ENCODE results near the gene C22orf42. TPM values are rescaled to one million over a fixed set of nuclear protein-coding genes. Genes with fewer than 3 reads are reported as not detected.
A peak's percentile ranks its signal among the peaks of the same experiment; 100 is the strongest.
"Not testable (repeated sequence)": the region's sequence is repeated elsewhere in the genome, so short reads cannot be mapped to it uniquely, and the experiment has no call there.

Gene C22orf42, protein sequence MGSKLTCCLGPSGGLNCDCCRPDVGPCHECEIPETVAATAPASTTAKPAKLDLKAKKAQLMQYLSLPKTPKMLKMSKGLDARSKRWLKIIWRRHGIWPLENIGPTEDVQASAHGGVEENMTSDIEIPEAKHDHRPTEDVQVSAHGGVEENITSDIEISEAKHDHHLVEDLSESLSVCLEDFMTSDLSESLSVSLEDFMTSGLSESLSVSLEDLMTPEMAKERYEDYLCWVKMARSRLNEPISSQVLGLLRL
- not detected for total RNA-seq

DNA sequence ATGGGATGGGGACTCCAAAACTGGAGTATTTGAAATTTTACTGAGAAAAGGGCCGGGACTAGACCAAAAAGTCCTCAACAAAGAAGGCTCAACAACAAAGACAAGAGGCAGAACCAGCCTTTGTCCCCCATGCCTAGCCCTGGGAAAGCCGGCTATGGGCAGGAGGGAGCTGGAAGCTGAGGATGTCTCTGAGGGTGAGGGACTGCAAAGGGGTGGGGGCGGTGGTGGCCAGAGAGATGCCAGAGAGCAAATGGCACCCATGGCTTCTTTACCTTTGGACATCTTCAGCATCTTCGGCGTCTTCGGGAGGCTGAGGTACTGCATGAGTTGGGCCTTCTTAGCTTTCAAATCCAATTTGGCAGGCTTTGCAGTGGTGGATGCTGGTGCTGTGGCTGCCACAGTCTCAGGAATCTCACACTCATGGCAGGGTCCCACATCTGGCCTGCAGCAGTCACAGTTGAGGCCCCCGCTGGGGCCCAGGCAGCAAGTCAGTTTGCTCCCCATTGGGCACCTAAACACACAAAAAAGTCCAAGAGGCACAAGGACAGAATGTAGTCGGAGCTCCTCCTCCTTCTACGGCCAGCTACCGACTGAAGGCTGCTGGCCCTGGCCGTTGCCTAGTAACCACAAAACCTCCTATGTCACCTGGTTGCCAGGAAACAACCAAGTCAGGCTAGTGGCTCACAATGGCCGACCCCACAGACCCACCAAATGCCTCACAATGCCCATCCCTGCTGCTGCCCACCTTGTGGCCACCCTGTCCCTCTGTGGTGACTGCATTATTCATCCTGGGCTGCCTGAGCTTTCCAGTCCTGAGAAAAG lies at the start of gene C22orf42:
C22orf42 (minus strand) TSS at position 592 of the 822 bp plus-strand sequence; CDS start at position 504, 88 bp downstream.
- DNase-seq (ENCODE audit: low spot score), result no peak

DNA sequence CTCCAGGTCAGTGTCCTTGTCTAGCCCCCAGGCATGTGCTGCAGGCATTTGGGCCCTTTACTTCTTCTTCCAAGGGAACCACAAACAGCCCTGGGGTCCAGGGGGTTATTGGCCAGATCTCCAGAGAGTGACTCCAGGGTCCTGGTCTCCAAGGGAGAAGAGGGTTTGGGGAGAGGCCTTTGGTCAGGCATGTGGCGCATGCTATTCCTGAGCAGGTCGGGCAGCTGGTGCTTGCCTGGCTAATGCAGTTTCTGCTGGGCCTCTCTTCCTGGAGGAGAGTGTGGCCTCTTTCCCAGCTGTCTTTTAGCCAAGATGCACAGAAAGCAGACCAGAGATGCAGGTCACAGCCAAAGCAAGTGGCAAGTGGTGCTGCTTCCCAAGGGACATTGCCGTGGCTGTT lies 49.6 kb upstream of the C22orf42 start:
- DNase-seq (ENCODE audit: low spot score), result no peak

DNA sequence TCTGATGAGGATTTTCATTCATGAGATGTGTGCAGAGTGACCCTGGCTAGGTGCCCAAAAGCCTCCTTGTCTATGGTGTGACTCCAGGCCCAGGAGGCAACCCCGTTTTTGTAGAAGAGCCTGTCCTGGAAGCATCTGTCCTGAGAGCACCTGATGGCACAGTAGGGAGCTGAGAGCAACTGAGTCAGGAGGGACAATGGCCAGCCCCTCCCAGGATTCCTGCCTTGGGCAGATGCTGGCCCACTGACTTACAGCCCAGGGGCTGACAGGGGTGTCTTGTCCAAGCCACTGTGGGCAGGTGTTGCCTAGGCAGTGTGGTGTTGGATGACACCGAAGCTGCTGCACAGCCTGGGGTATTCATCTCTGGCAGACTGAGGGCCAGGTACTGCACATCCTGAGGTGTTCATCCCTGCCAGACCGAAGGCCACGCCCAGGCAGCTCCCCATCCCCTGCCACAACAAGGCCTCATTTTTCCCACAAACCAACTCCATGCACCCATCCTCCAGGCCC lies 48.9 kb upstream of the C22orf42 start:
- peak; percentile 5 for DNase-seq (ENCODE audit: low spot score)

DNA sequence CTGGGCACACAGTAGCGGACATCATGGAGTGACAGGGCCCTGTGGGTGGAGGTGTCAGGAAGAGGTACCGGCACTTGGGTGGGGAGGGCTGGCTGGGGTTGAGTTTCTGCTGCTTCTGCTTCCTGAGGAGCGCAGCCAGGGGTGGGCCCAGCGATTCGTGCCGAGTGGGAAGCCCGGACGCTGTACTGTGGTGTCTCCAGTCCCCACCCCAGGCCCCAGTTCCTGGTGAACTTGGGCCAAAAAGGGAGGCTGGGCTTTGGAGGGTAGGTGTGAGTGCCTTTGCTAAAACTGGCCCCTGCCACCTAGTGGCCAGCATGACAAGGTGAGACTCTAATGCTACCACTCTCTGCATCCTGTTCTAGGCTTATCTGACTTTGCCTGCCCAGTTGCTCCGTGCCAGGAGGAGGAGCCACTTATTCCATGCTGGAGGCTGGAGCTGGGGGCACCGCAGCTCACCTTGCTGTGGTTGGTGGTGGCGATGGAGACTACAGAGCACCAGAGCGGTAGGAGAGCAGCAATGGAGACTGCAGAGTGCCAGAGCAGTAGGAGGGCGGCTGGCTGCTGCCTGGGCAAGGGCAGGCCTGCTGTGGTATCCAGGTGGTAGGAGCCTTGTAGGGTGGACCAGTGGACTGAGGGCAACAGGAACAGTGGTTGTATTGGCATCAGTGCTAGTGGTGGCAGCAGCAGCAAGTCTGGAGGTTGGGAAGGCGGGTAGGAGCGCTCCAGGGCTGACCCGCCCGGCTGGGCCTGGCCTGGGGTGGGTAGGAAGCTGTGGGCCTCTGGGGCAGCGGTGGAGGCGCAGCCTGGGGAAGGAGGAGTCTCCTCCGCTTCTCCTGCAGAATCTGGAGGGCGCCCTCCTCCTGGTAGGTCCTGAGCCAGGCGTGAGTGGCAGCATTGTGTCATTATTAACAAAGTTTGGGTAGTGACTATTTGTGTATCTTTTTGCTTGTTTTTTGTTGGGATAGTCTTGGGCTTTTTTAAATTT lies 48.0 kb upstream of the C22orf42 start:
- peak; percentile 54 for DNase-seq (ENCODE audit: low spot score)

DNA sequence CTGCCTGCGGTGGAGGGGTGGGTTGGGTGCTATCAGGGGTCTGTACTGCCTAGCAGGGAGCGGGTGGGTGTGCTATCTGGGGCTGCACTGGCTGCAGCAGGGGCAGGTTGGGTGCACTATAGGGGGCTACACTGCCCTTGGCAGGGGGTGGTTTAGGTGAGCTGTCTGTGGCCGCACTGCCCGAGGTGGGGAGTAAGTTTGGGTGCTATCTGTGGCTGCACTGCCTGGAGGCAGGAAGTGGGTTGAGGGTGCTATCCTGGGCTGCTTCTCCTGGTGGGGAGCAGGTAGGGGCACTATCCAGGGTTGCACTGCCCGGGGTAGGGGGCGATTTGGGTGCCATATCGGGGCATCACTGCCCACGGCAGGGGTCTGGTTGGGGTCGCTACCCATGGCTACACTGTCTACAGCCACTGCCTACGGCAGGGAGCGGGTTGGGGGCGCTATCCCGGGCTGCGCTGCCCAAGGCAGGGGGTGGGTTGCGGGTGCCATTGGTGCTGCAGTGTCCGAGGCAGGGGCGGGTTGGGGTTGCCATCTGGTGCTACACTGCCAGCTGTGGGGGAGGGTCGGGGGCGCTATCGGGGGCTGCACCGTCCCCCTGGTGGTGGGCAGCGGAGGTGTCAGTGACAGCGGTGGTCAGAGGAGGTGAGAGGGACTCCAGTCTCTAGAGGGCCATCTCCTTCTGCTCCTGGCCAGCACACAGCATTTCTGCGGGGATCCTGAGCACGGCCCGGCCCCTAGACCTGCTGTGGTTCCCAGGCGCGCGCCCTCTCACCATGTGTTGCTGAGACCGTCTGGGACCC lies 47.1 kb upstream of the C22orf42 start:
- no peak for DNase-seq (ENCODE audit: low spot score)

DNA sequence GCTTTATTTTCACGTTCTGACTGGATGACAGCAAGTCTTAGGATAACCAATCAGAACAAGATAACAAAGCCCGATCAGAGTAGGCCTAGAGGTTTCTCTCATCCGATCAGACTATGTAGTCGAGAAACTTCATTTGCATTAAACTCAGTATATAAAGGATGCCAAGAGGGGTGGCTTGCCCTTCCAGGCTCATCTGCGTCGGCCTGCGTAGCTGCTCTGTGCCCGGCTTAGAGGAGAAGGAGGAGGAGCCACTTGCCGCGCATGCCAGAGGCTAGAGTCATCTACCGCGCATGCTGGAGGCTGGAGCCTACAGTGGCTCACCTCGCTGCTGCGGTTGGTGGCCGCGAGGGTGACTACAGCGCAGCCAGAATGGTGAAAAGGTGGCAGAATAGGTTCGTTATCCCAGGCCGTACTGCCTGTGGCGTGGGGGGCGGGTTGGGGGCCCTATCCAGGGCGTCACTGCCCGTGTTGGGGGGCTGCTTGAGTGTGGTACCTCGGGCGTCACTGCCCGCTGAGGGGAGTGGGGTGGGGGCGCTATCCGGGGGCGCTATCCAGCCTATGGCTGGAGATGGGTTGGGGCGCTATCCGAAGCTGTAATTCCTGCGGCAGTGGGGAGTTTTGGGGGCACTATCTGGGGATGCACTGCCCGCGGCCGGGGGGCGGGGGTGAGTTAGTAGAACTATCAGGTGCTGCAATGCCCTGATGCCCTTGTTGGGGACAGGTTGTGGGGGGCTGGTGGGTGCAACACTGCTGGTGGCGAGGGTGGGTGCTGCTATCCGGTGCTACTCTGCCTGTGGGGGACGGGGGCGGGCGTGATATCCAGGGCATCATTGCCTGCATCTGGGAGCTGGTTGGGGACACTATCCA lies 46.0 kb upstream of the C22orf42 start, which contains the start of gene RFPL2:
RFPL2 (minus strand) TSS at position 218 of the 867 bp plus-strand sequence. CDS start 2,622 bp downstream, outside the sequence.
- peak; percentile 13 for DNase-seq (ENCODE audit: low spot score)

DNA sequence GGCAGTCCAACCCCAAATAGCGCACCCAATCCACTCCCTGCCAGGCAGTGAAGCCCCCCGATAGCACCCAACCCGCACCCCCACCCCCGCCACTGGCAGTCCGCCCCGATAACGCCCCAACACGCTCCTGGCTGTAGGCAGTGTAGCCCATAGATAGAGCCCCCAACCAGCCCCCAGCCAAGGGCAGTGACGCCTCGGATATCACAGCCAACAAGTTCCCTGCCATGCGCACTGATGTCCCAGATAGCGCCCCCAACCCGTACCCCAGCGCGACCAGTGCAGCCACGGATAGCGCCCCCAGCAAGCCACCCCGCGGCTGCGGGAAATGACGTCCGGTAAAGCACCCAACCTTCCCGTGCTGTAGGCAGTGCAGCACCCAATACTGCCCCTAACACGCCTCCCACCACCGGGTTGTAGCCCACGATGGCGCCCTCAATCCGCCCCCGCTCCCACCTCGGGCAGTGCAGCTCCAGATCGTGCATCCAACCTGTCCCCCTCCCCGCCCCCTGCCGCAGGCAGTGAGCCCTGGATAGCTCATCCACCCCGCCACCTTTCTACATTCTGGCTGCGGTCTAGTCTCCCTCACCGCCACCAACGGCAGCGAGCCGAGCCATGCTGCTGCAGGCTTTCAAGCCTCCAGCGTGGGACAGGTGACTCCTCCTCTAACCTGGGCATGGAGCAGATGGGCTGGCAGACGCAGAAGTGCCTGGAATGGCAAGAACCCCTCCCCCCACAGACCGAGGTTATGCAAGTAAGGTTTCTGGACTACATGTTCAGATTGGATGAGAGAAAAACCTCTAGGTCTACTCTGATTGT lies 45.1 kb upstream of the C22orf42 start:
- peak; percentile 9 for DNase-seq (ENCODE audit: low spot score)

DNA sequence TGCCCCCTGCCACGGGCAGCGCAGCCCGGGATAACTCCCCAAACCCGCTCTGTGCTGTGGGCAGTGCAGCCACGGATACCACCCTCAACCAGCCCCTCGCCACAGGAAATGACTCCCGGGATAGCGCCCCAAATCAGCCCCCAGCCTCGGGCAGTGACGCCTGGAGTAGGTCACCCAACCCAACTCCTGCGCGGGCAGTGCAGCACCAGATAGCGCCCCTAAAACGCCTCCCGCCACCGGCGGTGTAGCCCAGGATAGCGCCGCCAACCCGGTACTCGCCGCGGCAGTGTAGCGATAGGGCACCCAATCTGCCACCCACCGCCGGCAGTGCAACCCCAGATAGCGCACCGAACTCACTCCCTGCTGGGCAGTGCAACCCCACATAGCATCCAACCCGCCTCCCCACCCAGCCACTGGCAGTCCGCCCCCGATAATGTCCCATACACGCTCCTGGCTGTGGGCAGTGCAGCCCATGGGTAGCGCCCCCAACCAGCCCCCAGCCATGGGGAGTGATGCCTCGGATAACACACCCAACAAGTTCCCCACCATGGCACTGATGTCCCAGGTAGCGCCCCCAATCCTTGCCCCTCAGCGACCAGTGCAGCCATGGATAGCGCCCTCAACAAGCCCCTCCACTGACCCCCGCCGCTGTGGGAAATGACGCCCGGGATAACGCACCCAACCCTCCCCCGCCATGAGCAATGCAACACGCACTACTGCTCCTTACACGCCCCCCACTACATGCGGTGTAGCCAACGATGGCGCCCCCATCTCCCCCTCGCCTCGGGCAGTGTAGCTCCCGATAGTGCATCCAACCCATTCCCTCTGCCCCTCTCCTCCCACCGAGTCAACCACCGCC lies 44.3 kb upstream of the C22orf42 start:
- peak; percentile 9 for DNase-seq (ENCODE audit: low spot score)

DNA sequence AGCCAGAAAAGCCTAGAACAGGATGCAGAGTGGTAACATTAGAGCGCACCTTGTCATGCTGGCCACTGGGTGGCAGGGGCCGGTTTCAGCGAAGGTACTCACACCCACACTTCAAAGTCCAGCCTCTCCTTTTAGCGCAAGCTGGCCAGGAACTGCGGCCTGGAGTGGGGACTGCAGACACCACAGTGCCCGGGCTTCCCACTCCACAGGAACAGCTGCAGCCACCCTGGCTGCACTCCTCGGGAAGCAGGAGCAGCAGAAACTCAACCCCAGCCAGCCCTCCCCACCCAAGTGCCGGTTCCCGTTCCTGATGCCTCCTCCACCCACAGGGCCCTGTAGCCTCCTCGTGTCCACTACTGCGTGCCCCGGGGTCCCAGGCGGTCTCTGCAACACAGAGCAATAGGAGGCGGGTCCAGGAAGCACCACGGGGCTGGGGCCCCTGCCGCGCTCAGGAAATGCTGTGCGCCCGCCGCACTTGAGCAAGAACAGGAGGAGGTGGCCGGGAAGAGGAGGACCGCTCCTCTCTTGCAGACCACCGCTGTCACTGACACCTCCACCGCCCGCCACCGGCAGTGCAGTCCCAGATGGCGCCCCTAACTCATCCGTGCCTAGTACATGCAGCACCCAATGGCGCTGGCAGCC lies 43.6 kb upstream of the C22orf42 start:
- DNase-seq (ENCODE audit: low spot score), result peak; percentile 65

DNA sequence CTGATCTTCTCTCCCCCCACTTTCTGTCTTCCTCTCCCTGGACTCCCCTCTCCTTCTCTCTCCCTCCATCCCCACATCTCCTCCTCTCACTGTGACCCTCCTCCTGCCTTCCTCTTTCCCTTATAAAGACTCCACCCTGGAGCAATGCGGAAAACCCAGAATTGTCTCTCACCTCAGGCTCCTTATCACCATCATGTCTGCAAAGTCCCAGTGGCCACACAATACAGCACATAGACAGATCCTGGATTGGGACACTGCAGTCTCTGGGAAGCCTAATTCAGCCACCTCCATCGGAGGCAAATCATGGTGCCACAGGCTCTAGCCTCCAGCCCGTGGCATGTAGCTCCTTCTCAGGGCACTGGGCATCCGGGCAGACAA lies 43.0 kb upstream of the C22orf42 start:
- peak; percentile 9 for DNase-seq (ENCODE audit: low spot score)

DNA sequence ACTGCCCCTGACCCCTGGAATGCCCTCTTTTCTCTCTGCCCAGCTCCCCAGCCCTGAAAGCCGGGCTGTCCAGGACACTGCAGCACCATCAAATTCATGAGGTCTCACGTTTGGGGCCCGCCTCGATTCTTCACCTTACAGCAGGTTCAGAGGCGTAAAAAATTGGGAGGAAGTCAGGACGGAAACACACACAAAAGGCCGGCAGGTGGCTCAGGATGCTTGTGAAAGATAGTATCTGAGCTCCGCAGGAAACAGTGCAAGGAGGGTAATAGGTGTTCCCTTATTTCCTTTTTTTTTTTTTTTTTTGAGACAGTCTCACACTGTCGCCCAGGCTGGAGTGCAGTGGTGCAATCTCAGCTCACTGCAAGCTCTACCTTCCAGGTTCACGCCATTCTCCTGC lies 41.6 kb upstream of the C22orf42 start:
- DNase-seq (ENCODE audit: low spot score), result peak; percentile 10

DNA sequence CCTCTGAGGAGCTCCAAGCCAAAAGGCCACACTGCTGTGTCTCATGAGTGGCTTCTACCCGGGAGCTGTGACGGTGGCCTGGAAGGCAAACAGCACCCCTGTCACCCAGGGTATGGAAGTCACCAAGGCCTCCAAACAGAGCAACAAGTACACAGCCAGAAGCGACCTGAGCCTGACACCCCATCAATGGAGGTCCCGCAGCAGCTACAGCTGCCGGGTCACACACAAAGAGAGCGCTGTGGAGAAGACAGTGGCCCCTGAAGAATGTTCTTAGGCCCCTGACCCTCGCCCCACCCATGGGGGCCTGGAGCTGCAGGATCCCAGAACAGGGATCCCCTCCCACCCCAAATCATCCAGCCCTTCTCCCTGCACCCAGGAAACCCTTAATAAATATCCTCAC lies 40.9 kb upstream of the C22orf42 start:
- DNase-seq (ENCODE audit: low spot score), result no peak

DNA sequence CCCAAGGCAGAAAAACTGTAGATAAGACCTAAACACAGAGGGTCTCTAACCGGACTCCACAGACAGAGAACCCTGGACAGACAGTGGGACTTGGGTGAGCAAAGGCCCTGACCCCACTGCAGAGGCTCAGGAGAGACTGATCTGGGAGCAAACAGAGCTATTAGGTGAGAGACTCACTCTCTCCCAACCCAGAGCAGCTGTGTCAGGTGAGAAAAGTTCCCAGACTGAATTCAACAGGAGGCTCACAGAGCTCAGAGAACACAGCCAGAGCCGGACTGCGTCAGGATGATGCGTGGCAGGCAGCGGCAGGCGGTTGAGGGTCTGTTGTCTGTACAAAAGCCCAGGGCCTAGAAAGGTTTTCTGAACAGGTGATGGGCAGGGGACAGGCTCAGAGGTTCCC lies 40.2 kb upstream of the C22orf42 start:
- no peak for DNase-seq (ENCODE audit: low spot score)

DNA sequence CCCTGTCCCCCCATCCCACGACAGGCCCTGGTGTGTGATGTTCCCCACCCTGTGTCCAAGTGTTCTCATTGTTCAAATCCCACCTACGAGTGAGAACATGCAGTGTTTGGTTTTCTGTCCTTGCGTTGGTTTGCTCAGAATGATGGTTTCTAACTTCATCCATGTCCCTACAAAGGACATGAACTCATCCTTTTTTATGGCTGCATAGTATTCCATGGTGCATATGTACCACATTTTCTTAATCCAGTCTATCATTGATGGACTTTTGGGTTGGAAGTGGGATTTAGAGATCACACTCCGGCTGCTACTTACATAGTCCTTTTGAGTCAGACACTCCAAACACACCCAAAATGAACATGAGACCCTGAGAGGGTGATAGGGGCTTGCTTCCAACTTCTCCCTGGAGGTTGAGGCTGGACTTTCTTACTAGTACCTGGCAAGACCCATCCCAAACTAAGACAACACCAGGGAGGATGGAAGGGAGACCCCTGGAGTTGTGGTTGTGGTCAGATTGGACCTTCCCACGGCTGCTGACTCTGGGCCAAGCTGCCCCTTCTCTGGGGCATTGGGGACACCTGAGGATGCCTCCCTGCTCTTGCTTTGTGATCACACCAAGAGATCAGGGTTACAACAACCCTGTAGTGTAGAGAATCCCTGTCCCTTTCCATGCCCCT lies 38.6 kb upstream of the C22orf42 start:
- not testable (repeated sequence) for DNase-seq (ENCODE audit: low spot score)

DNA sequence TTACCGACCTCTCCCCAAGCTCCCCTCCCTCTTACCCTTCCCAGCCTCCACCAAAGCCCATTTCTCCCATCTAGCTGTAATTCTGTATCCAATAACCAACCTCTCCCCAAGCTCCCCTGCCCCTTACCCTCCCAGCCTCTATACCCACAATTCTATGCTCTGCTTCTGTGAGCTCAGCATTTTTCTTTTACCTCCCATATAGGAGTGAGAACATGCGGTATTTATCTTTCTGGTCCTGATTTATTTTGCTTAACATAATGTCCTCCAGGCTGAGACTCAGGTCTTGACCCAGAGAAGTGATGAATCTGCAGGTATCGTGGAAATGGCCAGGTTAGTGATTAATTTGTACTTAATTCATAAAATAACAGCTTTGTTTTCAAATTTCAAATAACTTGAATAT lies 36.8 kb upstream of the C22orf42 start:
- DNase-seq (ENCODE audit: low spot score), result not testable (repeated sequence)

DNA sequence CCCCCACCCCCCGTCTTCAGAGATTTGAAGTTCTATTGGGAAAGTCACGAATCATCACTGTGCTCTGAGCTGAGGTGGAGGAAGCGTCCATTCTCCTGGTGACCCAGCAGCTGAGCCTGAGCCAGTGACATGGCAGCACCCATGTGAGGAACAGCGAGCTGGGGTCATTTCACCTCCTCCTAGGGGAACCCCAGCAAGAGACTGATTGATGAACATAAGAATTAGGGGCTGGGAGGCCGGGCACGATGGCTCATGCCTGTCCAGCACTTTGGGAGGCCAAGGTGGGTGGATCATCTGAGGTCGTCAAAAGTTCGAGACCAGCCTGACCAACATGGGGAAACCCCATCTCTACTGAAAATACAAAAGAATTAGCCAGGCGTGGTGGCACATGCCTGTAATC lies 34.2 kb upstream of the C22orf42 start:
- DNase-seq (ENCODE audit: low spot score), result not testable (repeated sequence)

DNA sequence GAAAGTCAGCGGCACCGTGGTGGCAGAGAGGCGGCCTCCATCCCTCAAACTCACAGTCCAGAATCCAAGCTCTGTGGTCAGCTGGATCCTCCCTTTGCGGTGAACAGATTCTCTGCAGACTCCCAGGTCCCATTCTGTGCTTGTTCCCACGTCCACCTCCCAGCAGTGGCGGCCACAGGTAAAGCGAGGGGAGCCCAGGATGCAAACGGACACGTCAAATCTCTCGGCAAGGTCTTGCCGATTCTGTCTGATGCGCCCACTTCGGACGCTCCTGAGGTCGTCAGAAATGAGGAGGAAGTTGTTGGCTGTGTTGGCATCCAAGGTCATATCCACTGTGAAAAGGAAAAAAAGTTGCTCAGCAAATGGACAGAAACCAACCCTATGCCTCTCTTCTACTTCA lies 31.9 kb upstream of the C22orf42 start:
- not testable (repeated sequence) for DNase-seq (ENCODE audit: low spot score)
